Measurements from ENCODE around the gene BET1L. TPM values are rescaled to one million over a fixed set of nuclear protein-coding genes. Genes with fewer than 3 reads are reported as not detected.

Gene BET1L
- total RNA-seq, 1 donor from 2014 or later, result 47.0 TPM

DNA sequence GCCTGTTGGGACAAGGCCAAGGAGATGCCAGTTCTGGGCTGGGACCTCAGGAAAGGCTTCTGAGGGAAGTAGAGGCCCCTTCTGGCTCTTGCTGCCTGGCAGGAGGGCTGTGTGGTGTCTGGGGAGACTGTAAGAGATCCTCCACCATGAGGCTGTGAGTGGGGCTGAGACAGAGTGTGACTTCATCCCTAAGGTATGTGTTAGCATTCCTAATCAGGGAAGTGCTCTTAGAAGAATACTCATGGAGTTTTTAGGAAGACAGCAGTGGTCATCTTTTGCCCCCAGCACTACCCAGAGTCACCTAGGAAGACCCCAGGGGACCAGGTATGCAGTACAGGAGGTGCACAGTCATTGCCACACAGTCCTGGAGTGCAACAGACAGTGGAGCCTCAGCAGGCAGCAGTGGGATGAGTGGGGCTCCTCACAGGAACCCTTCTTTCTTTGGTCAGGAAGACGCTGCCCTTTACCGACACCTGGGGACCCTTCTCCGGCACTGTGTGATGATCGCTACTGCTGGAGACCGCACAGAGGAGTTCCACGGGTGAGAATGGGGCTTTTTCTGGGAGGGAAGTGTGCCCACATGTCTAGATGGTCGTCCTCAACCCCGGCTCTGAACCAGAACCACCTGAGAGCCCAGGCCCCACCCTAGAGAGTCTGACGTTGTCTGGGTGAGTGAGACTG lies 3.1 kb upstream of the BET1L start:
- no peaks in the 10 kb centered on the region for H3K9me3 Mint-ChIP-seq
- peak overlapping the region; percentile 56 for H3K4me3 Mint-ChIP-seq
- peaks cover 32% of the 10 kb centered on the region for H3K4me1 Mint-ChIP-seq
- DNase-seq (no peak), ATAC-seq (ENCODE audit: low read depth) (no peak)
- H3K27ac Mint-ChIP-seq, result no peak overlapping the region
- H3K36me3 Mint-ChIP-seq (ENCODE audit: low read depth), result peaks cover 75% of the 10 kb centered on the region
- intact Hi-C loops (cut with micrococcal nuclease), result no loop called here
- ChIA-PET CTCF (no interaction called here), POLR2A (interaction anchor here (0.9 kb wide), 1 partner anchor 27 kb away, joined by 5 read pairs; the partner anchor contains the start of gene PSMD13)
- no peak for TF ChIP-seq CTCF (IDR thresholded peaks at IDR 0.05)
- no peaks in the 10 kb centered on the region for H3K27me3 Mint-ChIP-seq

DNA sequence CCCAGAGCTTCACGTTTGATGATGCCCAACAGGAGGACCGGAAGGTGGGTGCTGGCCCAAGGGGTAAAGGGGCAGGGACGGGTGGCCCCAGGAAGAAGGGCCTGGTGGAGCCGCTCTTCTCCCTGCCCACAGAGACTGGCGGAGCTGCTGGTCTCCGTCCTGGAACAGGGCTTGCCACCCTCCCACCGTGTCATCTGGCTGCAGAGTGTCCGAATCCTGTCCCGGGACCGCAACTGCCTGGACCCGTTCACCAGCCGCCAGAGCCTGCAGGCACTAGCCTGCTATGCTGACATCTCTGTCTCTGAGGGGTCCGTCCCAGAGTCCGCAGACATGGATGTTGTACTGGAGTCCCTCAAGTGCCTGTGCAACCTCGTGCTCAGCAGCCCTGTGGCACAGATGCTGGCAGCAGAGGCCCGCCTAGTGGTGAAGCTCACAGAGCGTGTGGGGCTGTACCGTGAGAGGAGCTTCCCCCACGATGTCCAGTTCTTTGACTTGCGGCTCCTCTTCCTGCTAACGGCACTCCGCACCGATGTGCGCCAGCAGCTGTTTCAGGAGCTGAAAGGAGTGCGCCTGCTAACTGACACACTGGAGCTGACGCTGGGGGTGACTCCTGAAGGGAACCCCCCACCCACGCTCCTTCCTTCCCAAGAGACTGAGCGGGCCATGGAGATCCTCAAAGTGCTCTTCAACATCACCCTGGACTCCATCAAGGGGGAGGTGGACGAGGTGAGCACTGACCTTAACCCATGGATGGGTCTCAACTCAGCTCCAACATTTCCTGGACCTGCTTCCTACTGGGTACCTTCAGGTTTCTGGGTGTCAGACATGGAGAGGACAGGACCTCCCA lies 2.3 kb upstream of the BET1L start:
- ChIA-PET POLR2A (interaction anchor here (0.9 to 3.5 kb wide), 7 partner anchors 28 to 327 kb away, joined by 3 to 54 read pairs (median 18); partner anchors contain the start of genes HRAS, LRRC56, PSMD13 and RNH1), CTCF (no interaction called here)
- Mint-ChIP-seq H3K27ac (peak overlapping the region; percentile 83), H3K36me3 (ENCODE audit: low read depth) (peaks cover 74% of the 10 kb centered on the region), H3K9me3 (no peaks in the 10 kb centered on the region), H3K4me1 (peaks cover 34% of the 10 kb centered on the region), H3K4me3 (peak overlapping the region; percentile 97), H3K27me3 (no peaks in the 10 kb centered on the region)
- no peak for DNase-seq
- TF ChIP-seq CTCF (IDR thresholded peaks at IDR 0.05), result no peak
- intact Hi-C loops (cut with micrococcal nuclease), result no loop called here
- no peak for ATAC-seq (ENCODE audit: low read depth)

- POLR2A ChIA-PET, result interaction anchor here (0.6 to 3.5 kb wide), 10 partner anchors 28 to 327 kb away, joined by 3 to 55 read pairs (median 11); partner anchors contain the start of genes HRAS, LRRC56, PSMD13 and RNH1
- H3K4me1 Mint-ChIP-seq, result peaks cover 34% of the 10 kb centered on the region
- no peaks in the 10 kb centered on the region for H3K9me3 Mint-ChIP-seq
Observed at GRCh38 chr11:208917-209260, 1.7 kb upstream of the BET1L start.

GRCh38 chr11:208181-208916 lies 1.1 kb upstream of the BET1L start:
- H3K4me1 Mint-ChIP-seq, result peaks cover 37% of the 10 kb centered on the region
- peak overlapping the region; percentile 99 for H3K27ac Mint-ChIP-seq
- CTCF ChIA-PET, result interaction anchor here (1.6 to 1.7 kb wide), 2 partner anchors 42 to 239 kb away, joined by 3 to 7 read pairs; no protein-coding TSS in a partner anchor
- POLR2A ChIA-PET, result interaction anchor here (0.6 to 3.5 kb wide), 14 partner anchors 27 to 328 kb away, joined by 3 to 55 read pairs (median 12); partner anchors contain the start of genes HRAS, IFITM2, LRRC56 and PSMD13
- H3K27me3 Mint-ChIP-seq, result no peaks in the 10 kb centered on the region
- ATAC-seq (ENCODE audit: low read depth) (peak; percentile 62), DNase-seq (peak; percentile 79)
- H3K4me3 Mint-ChIP-seq, result peak overlapping the region; percentile 97
- intact Hi-C loops (cut with micrococcal nuclease), result no loop called here
- TF ChIP-seq CTCF (IDR thresholded peaks at IDR 0.05), result no peak
- H3K36me3 Mint-ChIP-seq (ENCODE audit: low read depth), result peaks cover 72% of the 10 kb centered on the region
- no peaks in the 10 kb centered on the region for H3K9me3 Mint-ChIP-seq

More at GRCh38 chr11:208917-209260, 1.7 kb upstream of the BET1L start:
- Mint-ChIP-seq H3K27me3 (no peaks in the 10 kb centered on the region), H3K36me3 (ENCODE audit: low read depth) (peaks cover 72% of the 10 kb centered on the region), H3K4me3 (peak overlapping the region; percentile 97), H3K27ac (peak overlapping the region; percentile 83)
- intact Hi-C loops (cut with micrococcal nuclease), result no loop called here
- no peak for TF ChIP-seq CTCF (IDR thresholded peaks at IDR 0.05)
- ATAC-seq (ENCODE audit: low read depth) (peak; percentile 2), DNase-seq (no peak)
- CTCF ChIA-PET, result no interaction called here

Measured in activated B cell treated with CpG ODN at 0.5 μM for 24 hours (primary cell).